NCI-H2081 (cell line): ENCODE data around the gene NPLOC4.

Source experiments
- DNase-seq, 2 experiments: peaks; one replicate each; lab custom pipeline; 2025; lab: John Stamatoyannopoulos, UW

The NPLOC4 gene

GRCh38 chr17:81662002-81662401, 25.1 kb upstream of the NPLOC4 start:
- no peak for DNase-seq

GRCh38 chr17:81660441-81660840, 23.5 kb upstream of the NPLOC4 start:
- DNase-seq, result no peak

GRCh38 chr17:81659038-81659437, 22.1 kb upstream of the NPLOC4 start:
- DNase-seq, result no peak

GRCh38 chr17:81656835-81657234, 19.9 kb upstream of the NPLOC4 start:
- no peak for DNase-seq

GRCh38 chr17:81656118-81656743, 19.3 kb upstream of the NPLOC4 start, which contains the start of gene PDE6G:
Gene PDE6G, minus strand, starts transcription at chr17:81656542. Its CDS starts 3,237 bp downstream, at chr17:81653305.
- no peak for DNase-seq

- DNase-seq, result no peak
Observed at GRCh38 chr17:81655378-81656117, 18.6 kb upstream of the NPLOC4 start.

GRCh38 chr17:81652906-81653771, 16.2 kb upstream of the NPLOC4 start:
- DNase-seq, result no peak

- peak in 1 of 2 experiments; percentile 8 for DNase-seq
Observed at GRCh38 chr17:81651692-81652091, 14.8 kb upstream of the NPLOC4 start.

GRCh38 chr17:81650951-81651350, 14.0 kb upstream of the NPLOC4 start:
- DNase-seq, result no peak

GRCh38 chr17:81648707-81649085, 11.8 kb upstream of the NPLOC4 start:
- no peak for DNase-seq

GRCh38 chr17:81648013-81648706, 11.2 kb upstream of the NPLOC4 start:
- no peak for DNase-seq

- DNase-seq, result no peak
Observed at GRCh38 chr17:81647640-81648012, 10.7 kb upstream of the NPLOC4 start.

GRCh38 chr17:81646869-81647600, 10.1 kb upstream of the NPLOC4 start:
- no peak for DNase-seq

- no peak for DNase-seq
Observed at GRCh38 chr17:81644976-81645952, 8.4 kb upstream of the NPLOC4 start.

- no peak for DNase-seq
Observed at GRCh38 chr17:81644496-81644895, 7.6 kb upstream of the NPLOC4 start.

GRCh38 chr17:81641825-81642489, 5.0 kb upstream of the NPLOC4 start:
- DNase-seq, result no peak

GRCh38 chr17:81640011-81640410, 3.1 kb upstream of the NPLOC4 start:
- no peak for DNase-seq

GRCh38 chr17:81638683-81639082, 1.8 kb upstream of the NPLOC4 start:
- no peak for DNase-seq

GRCh38 chr17:81635973-81636504, 873 bp downstream of the NPLOC4 start:
- DNase-seq, result no peak
